K562 (cell line): ENCODE measurements around the gene GLB1L2.

Experiments used
- HCFC1 ChIP-seq: IDR thresholded peaks from 2 replicates; pipeline ENCODE4 v1.6.1; 2012; ENCODE audit warnings: low read depth, low read length, improper control_type of control experiment
- HNRNPUL1 ChIP-seq: fragments of 200-400 bp; formaldehyde crosslinking; IDR thresholded peaks from 2 replicates; pipeline ENCODE4 v1.6.1; 2017; ENCODE audit warnings: low read length
- KAT7 ChIP-seq: sonication (generic); formaldehyde crosslinking; IDR thresholded peaks from 2 replicates; pipeline ENCODE4 v1.8.0; 2022; ENCODE audit warnings: missing genetic modification reagents, mild to moderate bottlenecking, borderline replicate concordance
- KLF1 ChIP-seq: fragments of 450-650 bp; IDR thresholded peaks from 2 replicates; pipeline ENCODE4 v1.6.1; 2016; ENCODE audit warnings: missing genetic modification characterization, missing compliant biosample characterization
- POLR2A ChIP-seq: fragments of 450-650 bp; conservative IDR thresholded peaks from 2 replicates; pipeline ENCODE4 v1.6.1; 2016
- SMC3 ChIP-seq: conservative IDR thresholded peaks from 2 replicates; pipeline ENCODE4 v1.6.1; 2011; ENCODE audit warnings: low read depth, low read length, improper control_type of control experiment; ENCODE audit not compliant: insufficient read depth
- SP1 ChIP-seq: sonication (generic); formaldehyde crosslinking; IDR thresholded peaks from 2 replicates; pipeline ENCODE4 v1.8.1; 2022; ENCODE audit warnings: mild to moderate bottlenecking, missing genetic modification reagents
- TAL1 ChIP-seq: fragments of 450-650 bp; IDR thresholded peaks from 2 replicates; pipeline ENCODE4 v1.6.1; 2016; ENCODE audit warnings: mild to moderate bottlenecking
- ZNF589 ChIP-seq: fragments of 200-800 bp; sonication (Bioruptor generic); IDR thresholded peaks from 2 replicates; pipeline ENCODE4 v1.6.1; 2016; ENCODE audit warnings: low read depth, missing genetic modification characterization, missing compliant biosample characterization
- TF ChIP-seq, protein P1 (sequence below): fragments of 200-800 bp; sonication (Bioruptor generic); IDR thresholded peaks from 2 replicates; pipeline ENCODE4 v1.6.1; 2017; ENCODE audit warnings: missing genetic modification characterization, missing compliant biosample characterization
- TF ChIP-seq, protein P2 (sequence below), 3 experiments: IDR thresholded peaks in 2 of 3; conservative IDR thresholded peaks in 1 of 3; 2 replicates each; pipeline ENCODE4 v1.5.1; 2011 to 2012; ENCODE audit warnings: low read length in 3 of 3, mild to moderate bottlenecking in 3 of 3, control low read depth in 2 of 3, improper control_type of control experiment in 1 of 3, inconsistent platforms in 1 of 3, low read depth in 1 of 3, mixed read lengths in 1 of 3, moderate library complexity in 1 of 3; ENCODE audit not compliant: insufficient read depth in 2 of 3
- TF ChIP-seq, protein P3 (sequence below): IDR thresholded peaks from 2 replicates; pipeline ENCODE4 v1.6.1; 2012; ENCODE audit warnings: low read depth, low read length, improper control_type of control experiment, borderline replicate concordance

DNA sequence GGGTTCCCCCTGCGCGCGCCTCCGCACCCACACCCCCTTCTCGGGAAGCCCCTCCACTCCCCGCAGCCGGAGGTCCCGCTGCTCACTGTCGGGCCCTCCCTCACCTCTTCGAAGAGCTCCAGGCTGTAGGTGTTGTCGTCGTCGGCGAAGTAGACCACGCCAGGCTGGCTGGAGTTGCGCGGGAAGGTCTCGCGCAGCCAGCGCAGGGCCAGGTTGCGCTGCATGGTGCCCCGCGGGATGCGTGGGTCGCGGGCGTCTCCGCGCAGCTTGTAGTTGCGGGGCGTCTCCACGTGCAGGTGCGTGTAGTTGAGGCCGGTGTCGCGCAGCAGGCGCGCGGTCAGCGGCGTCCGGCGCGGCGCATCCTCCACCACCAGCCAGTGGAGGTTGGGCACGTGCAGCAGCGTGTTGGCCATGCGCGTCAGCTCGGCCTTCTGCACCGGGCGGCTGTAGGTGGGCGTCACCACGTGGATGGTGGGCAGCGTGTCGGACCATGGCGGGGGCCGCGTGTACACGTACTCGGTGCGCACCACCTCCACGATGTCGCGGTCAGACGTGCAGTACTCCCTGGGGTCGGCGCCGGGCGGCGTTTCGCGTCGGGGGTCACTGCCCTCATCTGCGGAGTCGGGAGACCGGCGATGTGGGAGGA lies 51.9 kb downstream of the GLB1L2 start:
- TF ChIP-seq HCFC1 (no peak), KAT7 (no peak), SP1 (no peak), HNRNPUL1 (no peak), TAL1 (no peak), SMC3 (no peak), KLF1 (no peak), ZNF589 (CRISPR knock-in tag) (no peak), POLR2A (no peak)
- TF ChIP-seq, protein P1, sequence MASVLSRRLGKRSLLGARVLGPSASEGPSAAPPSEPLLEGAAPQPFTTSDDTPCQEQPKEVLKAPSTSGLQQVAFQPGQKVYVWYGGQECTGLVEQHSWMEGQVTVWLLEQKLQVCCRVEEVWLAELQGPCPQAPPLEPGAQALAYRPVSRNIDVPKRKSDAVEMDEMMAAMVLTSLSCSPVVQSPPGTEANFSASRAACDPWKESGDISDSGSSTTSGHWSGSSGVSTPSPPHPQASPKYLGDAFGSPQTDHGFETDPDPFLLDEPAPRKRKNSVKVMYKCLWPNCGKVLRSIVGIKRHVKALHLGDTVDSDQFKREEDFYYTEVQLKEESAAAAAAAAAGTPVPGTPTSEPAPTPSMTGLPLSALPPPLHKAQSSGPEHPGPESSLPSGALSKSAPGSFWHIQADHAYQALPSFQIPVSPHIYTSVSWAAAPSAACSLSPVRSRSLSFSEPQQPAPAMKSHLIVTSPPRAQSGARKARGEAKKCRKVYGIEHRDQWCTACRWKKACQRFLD (CRISPR knock-in tag): no peak
- TF ChIP-seq, protein P2, sequence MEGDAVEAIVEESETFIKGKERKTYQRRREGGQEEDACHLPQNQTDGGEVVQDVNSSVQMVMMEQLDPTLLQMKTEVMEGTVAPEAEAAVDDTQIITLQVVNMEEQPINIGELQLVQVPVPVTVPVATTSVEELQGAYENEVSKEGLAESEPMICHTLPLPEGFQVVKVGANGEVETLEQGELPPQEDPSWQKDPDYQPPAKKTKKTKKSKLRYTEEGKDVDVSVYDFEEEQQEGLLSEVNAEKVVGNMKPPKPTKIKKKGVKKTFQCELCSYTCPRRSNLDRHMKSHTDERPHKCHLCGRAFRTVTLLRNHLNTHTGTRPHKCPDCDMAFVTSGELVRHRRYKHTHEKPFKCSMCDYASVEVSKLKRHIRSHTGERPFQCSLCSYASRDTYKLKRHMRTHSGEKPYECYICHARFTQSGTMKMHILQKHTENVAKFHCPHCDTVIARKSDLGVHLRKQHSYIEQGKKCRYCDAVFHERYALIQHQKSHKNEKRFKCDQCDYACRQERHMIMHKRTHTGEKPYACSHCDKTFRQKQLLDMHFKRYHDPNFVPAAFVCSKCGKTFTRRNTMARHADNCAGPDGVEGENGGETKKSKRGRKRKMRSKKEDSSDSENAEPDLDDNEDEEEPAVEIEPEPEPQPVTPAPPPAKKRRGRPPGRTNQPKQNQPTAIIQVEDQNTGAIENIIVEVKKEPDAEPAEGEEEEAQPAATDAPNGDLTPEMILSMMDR (IDR thresholded peaks at IDR 0.05 in 2 of 3, conservative IDR thresholded peaks at IDR 0.05 in 1 of 3; ENCODE audit: insufficient read depth in 2 of 3, low read depth in 1 of 3, low read length in 3 of 3): no peak
- TF ChIP-seq, protein P3, sequence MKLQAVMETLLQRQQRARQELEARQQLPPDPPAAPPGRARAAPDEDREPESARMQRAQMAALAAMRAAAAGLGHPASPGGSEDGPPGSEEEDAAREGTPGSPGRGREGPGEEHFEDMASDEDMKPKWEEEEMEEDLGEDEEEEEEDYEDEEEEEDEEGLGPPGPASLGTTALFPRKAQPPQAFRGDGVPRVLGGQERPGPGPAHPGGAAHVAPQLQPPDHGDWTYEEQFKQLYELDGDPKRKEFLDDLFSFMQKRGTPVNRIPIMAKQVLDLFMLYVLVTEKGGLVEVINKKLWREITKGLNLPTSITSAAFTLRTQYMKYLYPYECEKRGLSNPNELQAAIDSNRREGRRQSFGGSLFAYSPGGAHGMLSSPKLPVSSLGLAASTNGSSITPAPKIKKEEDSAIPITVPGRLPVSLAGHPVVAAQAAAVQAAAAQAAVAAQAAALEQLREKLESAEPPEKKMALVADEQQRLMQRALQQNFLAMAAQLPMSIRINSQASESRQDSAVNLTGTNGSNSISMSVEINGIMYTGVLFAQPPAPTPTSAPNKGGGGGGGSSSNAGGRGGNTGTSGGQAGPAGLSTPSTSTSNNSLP: no peak
